Measurements from ENCODE around the gene VCP.
"Not testable (repeated sequence)": the region's sequence is repeated elsewhere in the genome, so short reads cannot be mapped to it uniquely, and the experiment has no call there.

VCP gene

GRCh38 chr9:35057271-35057620, 15.2 kb downstream of the VCP start:
- DNase-seq = no peak

GRCh38 chr9:35056571-35057270, 15.7 kb downstream of the VCP start:
- DNase-seq = no peak

GRCh38 chr9:35054871-35055644, 17.4 kb downstream of the VCP start:
- DNase-seq = no peak

GRCh38 chr9:35054185-35054835, 18.1 kb downstream of the VCP start:
- DNase-seq = no peak

GRCh38 chr9:35051069-35051967, 21.1 kb downstream of the VCP start:
- peak; percentile 35 for DNase-seq

GRCh38 chr9:35048511-35048910, 23.9 kb downstream of the VCP start:
- peak; percentile 6 for DNase-seq

- peak; percentile 65 for DNase-seq
Observed at GRCh38 chr9:35044071-35044470, 28.4 kb downstream of the VCP start.

GRCh38 chr9:35042891-35043545, 29.4 kb downstream of the VCP start:
- no peak for DNase-seq

GRCh38 chr9:35042081-35042604, 30.3 kb downstream of the VCP start:
- DNase-seq = peak; percentile 20

- peak; percentile 67 for DNase-seq
Observed at GRCh38 chr9:35035851-35036701, 36.3 kb downstream of the VCP start.

- DNase-seq = no peak
Observed at GRCh38 chr9:35033101-35033500, 39.3 kb downstream of the VCP start.

GRCh38 chr9:35029852-35030251, 42.6 kb downstream of the VCP start:
- no peak for DNase-seq

- DNase-seq = no peak
Observed at GRCh38 chr9:35029241-35029640, 43.2 kb downstream of the VCP start.

GRCh38 chr9:35028341-35028740, 44.1 kb downstream of the VCP start:
- DNase-seq = no peak

GRCh38 chr9:35027860-35028259, 44.6 kb downstream of the VCP start:
- no peak for DNase-seq

- no peak for DNase-seq
Observed at GRCh38 chr9:35027374-35027773, 45.1 kb downstream of the VCP start.

GRCh38 chr9:35026671-35027070, 45.8 kb downstream of the VCP start:
- DNase-seq = no peak

GRCh38 chr9:35023443-35023842, 49.0 kb downstream of the VCP start:
- DNase-seq = not testable (repeated sequence)

GRCh38 chr9:35014517-35014916, 57.9 kb downstream of the VCP start:
- DNase-seq = no peak

- no peak for DNase-seq
Observed at GRCh38 chr9:35010351-35010958, 62.0 kb downstream of the VCP start.
